ENCODE results near the gene PML.

Gene PML

DNA sequence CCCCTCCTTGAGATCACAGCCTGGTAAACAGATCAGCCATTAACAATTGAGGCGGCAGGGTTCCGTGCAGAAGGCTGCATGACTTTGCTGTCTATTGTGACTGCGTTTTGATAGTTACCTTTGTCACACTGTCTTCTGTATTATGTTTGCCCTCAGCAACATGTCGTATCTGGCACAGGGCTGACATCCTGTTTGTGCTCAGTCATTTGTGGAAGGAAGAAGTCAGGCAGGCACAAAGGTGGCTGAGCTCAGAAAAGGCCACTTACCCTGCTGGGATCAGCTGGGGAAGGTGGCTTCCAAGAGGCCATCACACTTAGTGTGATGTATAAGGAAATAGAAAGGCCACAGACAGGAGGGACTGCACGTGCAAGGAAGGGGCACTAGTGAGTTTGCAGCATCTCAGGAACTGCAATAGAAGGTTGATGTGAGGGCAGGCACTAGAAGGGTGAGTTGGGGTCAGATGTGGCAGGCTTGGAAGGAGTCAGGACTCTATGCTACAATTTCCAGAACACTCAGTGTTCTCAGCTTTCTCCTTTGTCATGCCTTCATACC lies 13.4 kb downstream of the PML start:
- no peak for DNase-seq (ENCODE audit: low read depth in 2 of 2)

DNA sequence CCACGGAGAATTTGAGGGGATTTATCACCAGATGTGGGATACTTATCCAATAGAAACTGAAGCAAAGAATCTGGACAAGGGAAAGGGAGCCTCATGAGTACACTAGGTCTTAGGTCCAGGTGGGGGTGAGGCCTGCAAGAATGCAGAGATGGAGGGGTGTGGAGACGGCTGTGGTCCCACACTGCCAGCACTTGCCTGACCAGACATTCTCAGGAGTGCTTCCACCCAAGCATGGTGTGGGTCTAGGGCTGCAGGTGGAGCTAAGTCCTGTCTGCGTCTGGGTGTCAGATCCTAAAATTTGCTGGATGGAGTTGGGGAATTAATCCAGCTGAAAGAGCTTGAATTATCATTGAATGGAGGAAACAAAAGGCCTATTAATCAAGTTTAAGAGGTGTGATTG lies 14.4 kb downstream of the PML start:
- no peak for DNase-seq (ENCODE audit: low read depth in 2 of 2)

DNA sequence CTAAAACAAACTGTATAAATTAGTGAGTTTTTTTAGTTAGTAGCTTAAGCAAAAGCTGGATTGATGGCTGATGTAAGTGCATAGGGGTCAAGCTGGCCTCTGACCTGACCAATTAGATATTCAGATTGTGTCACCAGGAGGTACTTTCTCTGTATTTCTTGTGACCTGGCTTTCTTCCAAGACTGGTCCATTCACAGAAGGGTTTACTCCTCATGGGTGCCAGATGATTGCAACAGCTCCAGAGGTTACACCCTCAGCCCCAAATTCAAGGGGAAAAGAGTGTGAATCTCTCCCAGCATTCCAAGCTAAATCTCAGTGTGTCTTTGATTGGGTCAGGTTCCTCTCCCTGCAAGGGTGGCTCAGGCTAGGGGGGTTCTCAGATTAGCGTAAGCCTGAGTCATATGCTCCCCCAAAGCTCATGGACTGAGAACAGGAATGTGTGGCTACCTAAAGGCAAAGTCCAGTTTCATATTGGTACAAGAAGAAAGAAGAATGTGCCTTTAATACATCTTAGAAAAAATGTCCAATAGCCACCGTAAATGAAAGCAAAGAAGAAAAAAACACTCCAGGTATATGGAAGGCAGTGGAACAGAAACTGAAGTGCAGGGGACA lies 16.5 kb downstream of the PML start:
- no peak for DNase-seq (ENCODE audit: low read depth in 2 of 2)

DNA sequence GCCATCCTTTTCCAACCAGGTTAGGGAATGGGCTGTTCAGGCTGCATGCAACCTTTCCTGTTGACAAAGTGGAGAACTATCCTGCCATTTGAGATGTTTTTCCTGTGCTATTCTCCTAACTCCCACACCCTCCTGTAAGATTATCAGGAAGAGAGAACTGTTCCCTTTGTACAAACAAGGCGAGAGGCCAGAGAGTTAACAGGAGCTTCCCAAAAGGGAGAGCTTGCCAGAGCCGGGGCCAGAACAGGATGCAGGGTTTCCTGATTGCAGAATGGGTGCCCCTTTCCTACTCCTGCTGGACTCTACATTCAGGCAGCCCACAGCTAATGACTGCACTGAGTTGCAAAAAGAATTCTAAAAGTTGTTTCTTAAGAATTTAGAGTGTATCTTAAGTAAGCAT lies 17.1 kb downstream of the PML start:
- no peak for DNase-seq (ENCODE audit: low read depth in 2 of 2)

DNA sequence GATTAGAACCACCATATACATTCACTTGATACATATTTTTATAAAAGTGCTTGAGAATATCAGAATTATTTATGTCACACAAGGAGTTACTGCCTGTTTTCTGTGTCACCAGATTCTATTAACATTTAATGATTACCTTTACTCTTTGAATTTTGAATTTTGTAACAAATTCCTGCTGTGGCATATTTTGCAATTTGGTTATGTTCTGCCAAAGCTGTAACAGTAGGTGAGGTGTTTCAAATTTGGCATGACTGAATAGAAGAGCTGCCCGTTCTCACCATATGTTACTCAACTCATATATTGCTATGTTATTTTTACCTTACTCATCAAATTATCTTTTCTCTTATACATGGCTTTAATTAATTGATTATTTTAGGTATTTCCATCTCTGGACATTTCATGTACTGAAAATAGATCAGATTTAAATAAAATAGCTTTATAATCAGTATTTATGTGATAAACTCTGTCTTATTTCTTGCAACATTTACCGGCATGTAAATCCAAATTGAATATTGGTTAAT lies 18.9 kb downstream of the PML start:
- no peak for DNase-seq (ENCODE audit: low read depth in 2 of 2)

DNA sequence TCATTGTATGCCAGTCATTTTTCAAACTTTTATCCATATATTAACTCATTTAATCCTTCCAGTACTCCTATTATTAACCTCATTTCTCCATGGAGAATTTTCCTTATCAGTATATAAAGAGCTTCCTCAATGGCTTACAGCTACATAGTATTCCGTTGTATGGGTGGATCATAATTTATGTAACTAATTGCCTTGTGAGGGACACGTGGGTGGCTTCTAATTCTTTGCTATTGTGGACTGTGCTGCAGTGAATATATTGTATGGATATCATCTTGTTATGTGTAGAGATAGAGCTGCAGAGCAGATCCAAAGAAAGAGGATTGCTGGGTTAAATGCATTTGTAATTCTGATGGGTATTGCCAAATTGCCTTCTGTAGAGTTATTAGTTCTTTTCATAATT lies 25.2 kb downstream of the PML start:
- no peak for DNase-seq (ENCODE audit: low read depth in 2 of 2)

DNA sequence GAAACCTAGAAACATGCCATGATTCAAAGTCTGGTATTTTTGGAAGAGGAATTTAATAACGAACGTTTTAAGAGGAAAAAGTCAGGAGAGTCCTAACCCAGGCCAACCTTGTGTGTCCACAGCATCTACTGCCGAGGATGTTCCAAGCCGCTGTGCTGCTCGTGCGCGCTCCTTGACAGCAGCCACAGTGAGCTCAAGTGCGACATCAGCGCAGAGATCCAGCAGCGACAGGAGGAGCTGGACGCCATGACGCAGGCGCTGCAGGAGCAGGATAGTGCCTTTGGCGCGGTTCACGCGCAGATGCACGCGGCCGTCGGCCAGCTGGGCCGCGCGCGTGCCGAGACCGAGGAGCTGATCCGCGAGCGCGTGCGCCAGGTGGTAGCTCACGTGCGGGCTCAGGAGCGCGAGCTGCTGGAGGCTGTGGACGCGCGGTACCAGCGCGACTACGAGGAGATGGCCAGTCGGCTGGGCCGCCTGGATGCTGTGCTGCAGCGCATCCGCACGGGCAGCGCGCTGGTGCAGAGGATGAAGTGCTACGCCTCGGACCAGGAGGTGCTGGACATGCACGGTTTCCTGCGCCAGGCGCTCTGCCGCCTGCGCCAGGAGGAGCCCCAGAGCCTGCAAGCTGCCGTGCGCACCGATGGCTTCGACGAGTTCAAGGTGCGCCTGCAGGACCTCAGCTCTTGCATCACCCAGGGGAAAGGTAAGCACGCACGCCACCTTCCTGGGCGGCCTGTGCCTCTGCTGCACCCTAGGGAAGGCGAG lies 28.4 kb downstream of the PML start:
- no peak for DNase-seq (ENCODE audit: low read depth in 2 of 2)

DNA sequence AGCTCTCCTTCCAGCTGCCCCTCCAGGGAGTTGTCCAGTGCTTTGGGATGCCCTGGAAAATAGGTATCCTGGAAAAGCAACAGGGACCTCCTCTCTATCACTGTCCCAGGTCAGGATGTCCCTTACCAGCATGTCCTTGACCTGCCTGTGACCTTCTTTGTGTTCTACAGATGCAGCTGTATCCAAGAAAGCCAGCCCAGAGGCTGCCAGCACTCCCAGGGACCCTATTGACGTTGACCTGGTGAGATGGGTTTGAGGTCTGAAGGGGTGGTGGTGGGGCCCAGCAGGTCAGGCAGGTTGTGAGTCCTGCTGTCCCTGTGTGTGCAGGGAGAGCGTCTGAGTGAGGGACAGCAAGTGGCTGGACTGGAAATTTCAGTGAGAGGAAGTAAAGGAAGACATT lies 30.2 kb downstream of the PML start:
- DNase-seq (ENCODE audit: low read depth in 2 of 2): no peak

DNA sequence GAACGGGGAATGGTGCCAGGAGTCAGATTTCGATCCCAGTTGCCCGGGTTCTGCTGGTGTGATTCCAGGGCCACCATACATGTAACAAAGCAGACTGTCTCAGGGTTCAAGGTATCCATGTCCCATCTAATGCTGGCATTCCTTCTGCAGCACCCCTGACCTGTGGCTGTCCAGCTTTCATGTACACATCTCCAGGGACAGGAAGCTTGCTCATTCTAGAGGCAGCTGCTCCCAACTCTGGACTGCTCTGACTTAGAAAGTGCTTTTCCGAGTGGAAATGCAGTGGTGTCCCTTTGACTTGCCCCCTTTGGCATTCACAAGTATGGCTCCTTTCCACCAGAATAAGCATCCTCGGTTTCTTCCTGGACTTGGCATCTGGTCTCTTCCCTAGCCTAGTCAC lies 30.9 kb downstream of the PML start:
- DNase-seq (ENCODE audit: low read depth in 2 of 2): no peak

DNA sequence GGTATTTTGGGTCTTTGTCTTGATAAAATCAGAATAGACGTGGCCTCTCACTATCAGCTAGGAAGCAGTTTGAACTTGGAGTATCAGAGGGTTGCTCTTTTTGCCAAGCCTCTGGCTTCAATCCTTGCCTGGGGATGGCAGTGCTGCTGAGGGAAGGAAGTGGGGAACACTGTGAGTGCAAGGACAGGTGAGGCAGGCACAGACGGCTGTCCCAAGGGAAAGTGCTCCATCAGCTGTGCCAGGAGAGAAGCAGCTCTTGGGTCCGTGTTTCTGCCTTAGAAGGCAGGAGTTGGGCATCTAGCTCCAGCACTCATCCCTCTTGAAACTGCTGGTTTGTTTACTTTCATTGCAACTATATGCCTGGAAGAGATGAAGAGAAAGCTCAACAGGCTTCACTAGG lies 33.2 kb downstream of the PML start:
- DNase-seq (ENCODE audit: low read depth in 2 of 2): no peak

DNA sequence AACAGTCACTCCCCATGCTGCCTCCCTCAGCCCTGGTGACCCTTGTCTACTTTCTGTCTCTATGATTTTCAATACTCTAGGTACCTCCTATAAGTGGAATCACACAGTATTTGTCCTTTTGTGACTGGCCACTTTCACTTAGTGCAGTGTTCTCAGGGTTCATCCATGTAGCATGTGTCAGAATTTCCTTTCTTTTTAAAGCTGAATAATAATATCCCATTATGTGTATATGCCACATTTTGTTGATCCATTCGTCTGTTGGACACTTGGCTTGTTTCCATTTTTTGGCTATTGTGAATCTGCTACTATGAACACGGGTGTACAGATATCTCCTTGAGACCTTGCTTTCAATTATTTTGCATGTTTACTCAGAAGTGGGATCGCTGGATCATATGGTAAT lies 34.1 kb downstream of the PML start:
- DNase-seq (ENCODE audit: low read depth in 2 of 2): no peak

DNA sequence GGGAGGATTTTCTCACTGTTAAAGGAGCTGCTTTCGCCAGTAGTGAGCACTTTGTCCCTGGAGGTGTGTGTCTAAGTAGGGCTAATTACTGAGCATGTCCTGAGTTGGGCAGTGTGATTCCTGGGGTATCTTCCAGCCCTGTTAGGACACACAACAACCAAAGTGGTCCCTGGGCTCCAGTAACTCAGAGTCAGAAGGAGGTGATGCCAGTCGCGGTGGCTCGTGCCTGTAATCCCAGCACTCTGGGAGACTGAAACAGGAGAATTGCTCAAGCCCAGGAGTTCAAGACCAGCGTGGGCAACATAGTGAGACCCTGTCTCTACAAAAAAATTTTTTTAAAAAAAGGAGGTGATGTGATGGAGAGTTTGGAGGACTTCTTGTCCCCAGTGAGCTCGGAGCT lies 37.5 kb downstream of the PML start:
- no peak for DNase-seq (ENCODE audit: low read depth in 2 of 2)

DNA sequence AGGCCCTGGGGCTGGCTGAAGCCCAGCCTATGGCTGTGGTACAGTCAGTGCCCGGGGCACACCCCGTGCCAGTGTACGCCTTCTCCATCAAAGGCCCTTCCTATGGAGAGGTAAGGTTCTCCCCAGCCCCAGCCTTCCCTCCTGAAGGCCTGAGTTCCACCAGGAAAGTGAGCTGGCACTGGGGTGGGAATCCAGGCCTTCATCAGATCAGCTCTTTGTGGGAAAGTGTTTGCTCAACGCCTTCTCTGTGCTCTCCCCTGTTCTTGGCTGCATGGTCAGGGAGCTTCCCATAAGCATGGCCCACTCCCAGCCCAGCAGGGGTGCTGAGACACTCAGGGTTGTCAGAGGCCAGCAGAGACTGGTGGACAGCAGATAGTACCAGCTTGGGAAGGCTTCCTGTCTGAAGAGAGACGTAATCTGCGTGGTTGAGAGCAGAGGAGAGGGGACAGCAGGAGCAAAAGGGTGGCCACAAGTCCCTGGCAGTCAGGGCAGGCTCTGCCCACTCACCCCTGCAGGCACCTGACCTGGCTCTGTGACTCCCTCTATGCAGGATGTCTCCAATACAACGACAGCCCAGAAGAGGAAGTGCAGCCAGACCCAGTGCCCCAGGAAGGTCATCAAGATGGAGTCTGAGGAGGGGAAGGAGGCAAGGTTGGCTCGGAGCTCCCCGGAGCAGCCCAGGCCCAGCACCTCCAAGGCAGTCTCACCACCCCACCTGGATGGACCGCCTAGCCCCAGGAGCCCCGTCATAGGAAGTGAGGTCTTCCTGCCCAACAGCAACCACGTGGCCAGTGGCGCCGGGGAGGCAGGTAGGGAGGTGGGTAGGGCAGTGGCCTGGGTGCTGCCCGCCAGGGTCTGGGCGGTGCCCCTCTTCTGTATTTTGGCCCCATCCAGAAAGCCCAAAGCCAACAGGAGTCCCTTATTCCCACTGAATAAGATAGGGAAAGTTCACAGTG lies 38.4 kb downstream of the PML start:
- DNase-seq (ENCODE audit: low read depth in 2 of 2): no peak

DNA sequence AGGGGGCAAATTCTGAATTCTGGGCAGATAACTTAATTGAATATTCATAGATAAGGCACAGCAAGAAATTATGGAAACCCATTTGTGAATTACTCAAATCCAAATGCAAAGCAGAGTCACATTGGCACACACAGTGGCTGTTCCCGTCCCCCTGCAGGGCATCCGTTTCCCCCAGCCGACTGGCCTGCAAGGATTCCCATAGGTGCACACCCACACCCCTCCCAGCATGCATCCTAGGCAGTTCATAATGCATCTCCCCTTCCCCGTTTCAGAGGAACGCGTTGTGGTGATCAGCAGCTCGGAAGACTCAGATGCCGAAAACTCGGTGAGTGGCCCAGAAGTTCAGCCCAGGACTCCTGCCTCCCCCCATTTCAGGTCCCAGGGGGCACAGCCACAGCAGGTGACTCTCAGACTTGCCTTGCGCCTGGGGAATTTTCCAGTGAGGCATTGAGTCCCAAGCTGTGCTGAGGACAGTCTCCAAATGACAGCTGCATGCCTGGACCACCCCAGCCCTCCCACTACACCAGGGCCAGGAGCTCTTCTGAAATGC lies 39.8 kb downstream of the PML start:
- no peak for DNase-seq (ENCODE audit: low read depth in 2 of 2)

DNA sequence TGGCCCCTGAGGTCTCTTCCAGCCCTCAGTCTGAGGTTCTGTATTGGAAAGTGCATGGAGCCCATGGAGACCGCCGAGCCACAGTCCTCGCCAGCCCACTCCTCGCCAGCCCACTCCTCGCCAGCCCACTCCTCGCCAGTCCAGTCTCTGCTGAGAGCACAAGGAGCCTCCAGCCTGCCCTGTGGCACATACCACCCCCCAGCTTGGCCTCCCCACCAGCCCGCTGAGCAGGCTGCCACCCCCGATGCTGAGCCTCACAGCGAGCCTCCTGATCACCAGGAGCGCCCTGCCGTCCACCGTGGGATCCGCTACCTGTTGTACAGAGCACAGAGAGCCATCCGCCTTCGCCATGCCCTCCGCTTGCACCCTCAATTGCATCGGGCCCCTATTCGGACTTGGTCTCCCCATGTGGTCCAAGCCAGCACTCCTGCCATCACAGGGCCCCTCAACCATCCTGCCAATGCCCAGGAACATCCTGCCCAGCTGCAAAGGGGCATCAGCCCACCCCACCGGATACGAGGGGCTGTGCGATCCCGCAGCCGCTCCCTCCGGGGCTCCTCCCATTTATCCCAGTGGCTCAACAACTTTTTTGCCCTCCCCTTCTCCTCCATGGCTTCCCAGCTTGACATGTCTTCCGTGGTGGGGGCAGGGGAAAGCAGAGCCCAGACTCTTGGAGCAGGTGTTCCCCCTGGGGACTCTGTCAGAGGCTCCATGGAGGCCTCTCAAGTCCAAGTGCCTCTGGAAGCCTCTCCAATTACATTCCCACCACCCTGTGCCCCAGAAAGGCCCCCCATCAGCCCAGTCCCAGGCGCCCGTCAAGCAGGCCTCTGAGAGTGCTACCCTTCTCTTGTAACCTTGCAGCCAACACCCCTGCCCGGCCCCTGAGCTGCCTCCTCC lies 40.9 kb downstream of the PML start:
- DNase-seq (ENCODE audit: low read depth in 2 of 2): no peak

DNA sequence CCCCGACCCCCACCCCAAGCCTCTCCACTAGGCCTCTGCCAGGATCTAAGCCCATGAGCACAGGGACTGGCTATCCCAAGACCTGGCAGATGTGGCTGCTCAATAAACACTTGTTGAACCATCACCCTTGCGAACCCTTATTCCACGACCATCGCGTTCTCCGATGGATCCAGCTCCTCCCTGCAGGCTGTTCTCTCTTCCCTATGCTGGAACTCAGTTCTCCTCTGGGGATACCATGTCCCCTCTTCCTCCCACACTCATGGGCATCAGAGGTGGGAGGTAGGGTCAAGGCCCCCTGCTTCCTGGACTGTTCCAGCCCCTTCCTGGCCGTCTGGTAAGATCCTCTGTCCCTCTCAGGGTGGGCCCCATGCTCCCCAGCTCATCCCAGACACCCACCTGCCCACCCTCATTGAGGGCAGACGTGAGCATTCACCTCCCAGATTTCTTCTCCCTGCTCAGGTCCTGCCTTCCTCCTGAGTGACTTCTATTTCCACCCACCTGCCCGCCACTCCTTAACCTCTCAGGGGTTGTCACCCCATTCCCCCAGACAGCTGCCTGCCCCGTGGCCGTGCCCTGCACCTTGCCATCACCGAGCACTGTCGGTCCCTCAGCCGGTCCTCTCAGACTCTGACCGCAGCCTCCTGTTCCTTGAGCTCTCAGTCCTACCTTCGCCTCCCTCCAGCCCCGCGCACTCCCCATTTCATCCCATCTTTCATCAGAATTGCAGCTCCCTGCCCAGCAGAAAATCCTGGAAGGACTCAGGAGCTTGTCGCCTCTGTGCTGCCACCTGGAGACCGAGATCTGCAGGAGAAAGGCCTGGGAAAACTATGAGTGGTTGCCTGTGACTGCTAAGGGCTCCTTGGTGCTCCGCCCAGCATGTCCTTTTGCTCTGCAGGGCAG lies 42.0 kb downstream of the PML start:
- DNase-seq (ENCODE audit: low read depth in 2 of 2): no peak

DNA sequence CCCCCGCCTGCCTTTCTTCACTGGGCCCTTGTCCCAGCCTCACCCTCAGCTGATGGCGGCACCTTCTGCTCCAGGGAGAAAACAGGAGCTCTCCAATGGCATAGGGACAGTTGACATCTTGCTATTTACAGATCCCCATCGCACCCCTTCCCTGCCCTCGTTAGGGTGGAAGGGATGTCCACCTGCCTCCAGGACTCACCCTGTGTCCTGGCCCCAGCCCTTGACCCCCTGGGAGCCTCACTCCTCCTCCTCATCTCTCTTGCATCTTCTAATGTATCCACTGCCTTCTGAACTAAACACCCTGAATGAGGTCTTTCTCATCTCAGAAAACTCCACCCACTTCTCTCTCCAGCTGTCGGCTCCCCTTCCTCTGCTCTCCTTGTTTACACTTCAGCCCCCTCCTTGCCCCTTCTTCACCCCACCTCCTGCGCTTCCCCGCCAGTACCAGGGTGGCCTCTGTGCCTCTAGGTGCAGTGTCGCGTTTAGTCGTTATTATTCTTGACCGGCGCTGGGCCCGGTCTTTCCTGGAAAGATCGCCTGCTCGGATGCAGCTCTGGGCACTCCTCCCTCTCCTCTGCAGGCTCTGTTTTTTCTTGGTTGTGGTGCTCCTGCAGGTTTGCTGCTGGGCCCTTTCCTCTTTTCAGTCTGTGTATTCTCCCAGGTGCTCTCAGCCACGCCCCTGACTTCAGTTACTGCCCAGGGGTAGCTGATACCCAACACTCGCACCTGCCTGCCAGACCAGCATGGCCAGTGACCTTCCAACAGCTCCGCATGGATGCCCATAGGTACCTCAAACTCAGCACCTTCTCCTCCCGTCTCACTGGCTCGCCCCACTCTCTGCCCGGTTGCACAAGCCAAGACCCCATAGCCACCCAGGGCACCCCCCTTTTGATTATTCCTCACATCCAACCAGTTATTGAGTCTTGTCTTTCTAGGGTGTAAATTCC lies 42.9 kb downstream of the PML start:
- no peak for DNase-seq (ENCODE audit: low read depth in 2 of 2)
